DND-41 (cell line): Measurements from ENCODE around the gene ZNF689.

Experiments
- ATAC-seq: fragments of 200-7000 bp; cut with Tn5 transposase; 3 replicates; pipeline ENCODE4 v1.9.1; 2021; ENCODE audit warnings: low read depth; ENCODE audit not compliant: insufficient read depth
- DNase-seq: peaks from one replicate; pipeline ENCODE4 v3.0.0-alpha.2; 2020
- H2AFZ ChIP-seq: 2 replicates; pipeline ENCODE4 v1.6.0; 2012; ENCODE audit warnings: low read depth, low read length
- H3K27ac ChIP-seq: 2 replicates; pipeline ENCODE4 v1.5.1; 2012; ENCODE audit warnings: low read length, inconsistent platforms
- H3K27me3 ChIP-seq: fragments of 200-600 bp; sonication (generic); 2 replicates; pipeline ENCODE4 v1.6.0; 2012; ENCODE audit warnings: low read length, mild to moderate bottlenecking, inconsistent platforms; ENCODE audit not compliant: insufficient read depth, poor library complexity
- H3K36me3 ChIP-seq: 2 replicates; pipeline ENCODE4 v1.5.1; 2012; ENCODE audit warnings: low read length, inconsistent platforms; ENCODE audit not compliant: insufficient read depth
- H3K4me1 ChIP-seq: 2 replicates; pipeline ENCODE4 v1.5.1; 2012; ENCODE audit warnings: mild to moderate bottlenecking, low read length; ENCODE audit not compliant: insufficient read depth
- H3K4me2 ChIP-seq: 2 replicates; pipeline ENCODE4 v1.6.0; 2012; ENCODE audit warnings: mild to moderate bottlenecking, moderate library complexity, low read length, inconsistent platforms; ENCODE audit not compliant: insufficient read depth
- H3K4me3 ChIP-seq, 2 experiments: fragments of 200-600 bp in 1 of 2; shearing (Covaris generic) in 1 of 2; 2 replicates each; pipeline ENCODE4 v1.5.1; 2012 to 2016; ENCODE audit warnings: inconsistent platforms in 2 of 2, low read length in 2 of 2, mild to moderate bottlenecking in 2 of 2, low read depth in 1 of 2, moderate library complexity in 1 of 2
- H3K79me2 ChIP-seq: 2 replicates; pipeline ENCODE4 v1.6.0; 2012; ENCODE audit warnings: low read length, inconsistent platforms; ENCODE audit not compliant: insufficient read depth
- H3K9ac ChIP-seq: 2 replicates; pipeline ENCODE4 v1.6.0; 2012; ENCODE audit warnings: low read depth, mild to moderate bottlenecking, inconsistent platforms, low read length, moderate library complexity
- H3K9me3 ChIP-seq: 2 replicates; pipeline ENCODE4 v1.5.1; 2012; ENCODE audit warnings: low read length, moderate library complexity, mild to moderate bottlenecking, inconsistent platforms; ENCODE audit not compliant: insufficient read depth, severe bottlenecking
- H4K20me1 ChIP-seq: 2 replicates; pipeline ENCODE4 v1.6.0; 2012; ENCODE audit warnings: low read length; ENCODE audit not compliant: insufficient read depth
- CTCF ChIP-seq: IDR thresholded peaks from 2 replicates; pipeline ENCODE4 v1.5.1; 2012; ENCODE audit warnings: borderline replicate concordance, low read length, moderate library complexity, mild to moderate bottlenecking; ENCODE audit not compliant: poor library complexity, severe bottlenecking; ENCODE audit errors: extremely low read depth
- EZH2 ChIP-seq: IDR thresholded peaks from 3 replicates; pipeline ENCODE4 v1.6.1; 2012; ENCODE audit warnings: borderline replicate concordance, low read depth, mild to moderate bottlenecking, moderate library complexity, low read length, inconsistent platforms; ENCODE audit not compliant: severe bottlenecking

The ZNF689 gene

GRCh38 chr16:30615358-30616091, 5.3 kb upstream of the ZNF689 start:
- no peaks in the 10 kb centered on the region for H3K9me3 ChIP-seq
- ATAC-seq (peak; percentile 60), DNase-seq (peak; percentile 72)
- H3K27me3 ChIP-seq: no peaks in the 10 kb centered on the region
- no peaks in the 10 kb centered on the region for H3K36me3 ChIP-seq
- H3K79me2 ChIP-seq: 0 out of 2 replicates have a peak, but pooled peaks cover under 1% of the 10 kb centered on the region
- no peak overlapping the region for H2AFZ ChIP-seq
- H4K20me1 ChIP-seq: no peaks in the 10 kb centered on the region
- H3K4me3 ChIP-seq: no peak overlapping the region
- no peak overlapping the region for H3K4me2 ChIP-seq
- H3K4me1 ChIP-seq: peaks cover 10% of the 10 kb centered on the region
- no peak overlapping the region for H3K27ac ChIP-seq
- TF ChIP-seq CTCF (peak; percentile 85), EZH2 (no peak)
- H3K9ac ChIP-seq: no peak overlapping the region

- Histone ChIP-seq H3K9me3 (no peaks in the 10 kb centered on the region), H3K36me3 (peaks cover 41% of the 10 kb centered on the region), H3K4me2 (peak overlapping the region; percentile 85), H3K27me3 (no peaks in the 10 kb centered on the region), H4K20me1 (0 out of 2 replicates have a peak, but pooled peaks cover 1% of the 10 kb centered on the region), H3K79me2 (peaks cover 39% of the 10 kb centered on the region), H3K27ac (peak overlapping the region; percentile 94), H2AFZ (peak overlapping the region; percentile 77), H3K9ac (peak overlapping the region; percentile 86), H3K4me1 (peaks cover 31% of the 10 kb centered on the region), H3K4me3 (peak overlapping the region; percentile 71 to 92)
- ATAC-seq (peak; percentile 41), DNase-seq (peak; percentile 52)
- TF ChIP-seq CTCF (no peak), EZH2 (no peak)
Observed at GRCh38 chr16:30609002-30609925, 925 bp downstream of the ZNF689 start.

GRCh38 chr16:30606004-30606403, 4.2 kb downstream of the ZNF689 start:
- Histone ChIP-seq H3K27ac (no peak overlapping the region), H4K20me1 (peaks cover 7% of the 10 kb centered on the region; the same call in 1 of the 2 replicates), H3K9me3 (no peaks in the 10 kb centered on the region), H3K4me1 (peaks cover 25% of the 10 kb centered on the region), H3K4me3 (no peak overlapping the region), H3K79me2 (peaks cover 41% of the 10 kb centered on the region), H3K4me2 (no peak overlapping the region), H3K27me3 (no peaks in the 10 kb centered on the region), H2AFZ (no peak overlapping the region), H3K9ac (no peak overlapping the region), H3K36me3 (peaks cover 63% of the 10 kb centered on the region)
- DNase-seq (no peak), ATAC-seq (no peak)
- TF ChIP-seq EZH2 (no peak), CTCF (no peak)
